Psoas muscle (tissue), 8 donors: ENCODE measurements around the gene GLMN. TPM values are rescaled to one million over a fixed set of nuclear protein-coding genes. Genes with fewer than 3 reads are reported as not detected.
"Not testable (repeated sequence)": the region's sequence is repeated elsewhere in the genome, so short reads cannot be mapped to it uniquely, and the experiment has no call there.

ENCODE experiments used
- ATAC-seq, 4 donors: fragments of 200-7000 bp; cut with Tn5 transposase; one replicate each; pipeline ENCODE4 v1.9.1; 2020; ENCODE audit warnings: moderate library complexity in 3 of 4, mild to moderate bottlenecking in 2 of 4
- DNase-seq, 2 donors: peaks; one replicate each; pipeline ENCODE4 v3.0.0-alpha.2; 2020
- H3K27ac ChIP-seq: fragments of 200-600 bp; one replicate; pipeline ENCODE4 v1.8.0; 2022
- H3K27me3 ChIP-seq, 3 donors: fragments of 200-600 bp in 1 of 3; one replicate each; pipeline versions ENCODE4 v1.6.1 to v1.8.0; 2013 to 2022; ENCODE audit warnings: low read length in 2 of 3, mild to moderate bottlenecking in 2 of 3, moderate library complexity in 1 of 3; ENCODE audit not compliant: insufficient read depth in 3 of 3
- H3K36me3 ChIP-seq, 2 donors: fragments of 200-600 bp in 1 of 2; one replicate each; pipeline versions ENCODE4 v1.6.1 to v1.8.0; 2013 to 2022; ENCODE audit warnings: low read depth in 1 of 2, mild to moderate bottlenecking in 1 of 2, moderate library complexity in 1 of 2; ENCODE audit not compliant: insufficient read depth in 1 of 2
- H3K4me1 ChIP-seq: fragments of 200-600 bp; one replicate; pipeline ENCODE4 v1.8.0; 2022
- H3K4me3 ChIP-seq: fragments of 200-600 bp; one replicate; pipeline ENCODE4 v1.8.0; 2022; ENCODE audit warnings: mild to moderate bottlenecking
- H3K9me3 ChIP-seq: fragments of 200-600 bp; one replicate; pipeline ENCODE4 v1.8.0; 2022
- WGBS, 3 donors: extraction: QIAGEN DNeasy Blood & Tissue Kit; methylation state at CpG; one replicate each; pipeline versions ENCODE4 v1.1.6 to v1.1.7; 2013; 5-methylcytosine and 5-hydroxymethylcytosine counted together
- intact Hi-C, 2 donors: fragments of 100-400 bp; cut with DNase I; formaldehyde crosslinking; loops; one replicate each; pipeline versions ENCODE4 v1.11.0 to v1.14.2; 2022
- polyA plus RNA-seq, 3 donors: library from polyadenylated mRNA; stranded (reverse); fragments of 200-250 nt; gene quantifications; one replicate each; pipeline ENCODE4 v1.2.3, GENCODE V29; 2013
- total RNA-seq, 4 donors: library from RNA; stranded (reverse); fragmentation: NEBNext Ultra II Directional in 2 of 4; extraction: Animal tissue kit (Norgen Biotek cat#: 25700) in 2 of 4; gene quantifications; one replicate each; pipeline versions ENCODE4 v1.2.1 to v1.2.4, GENCODE V29; 2021 to 2023
- TF ChIP-seq, protein P1 (sequence below): fragments of 200-600 bp; IDR thresholded peaks from one replicate; pipeline ENCODE4 v1.8.0; 2022; ENCODE audit warnings: antibody characterized with exemption
- donor health status: healthy with polysubstance abuse.
- donor health status: DM: no; HTN: no; CAD: no; lungs with moderate emphysema.
- donor health status: Bipolar disorder and iron deficiency.
- donor health status: healthy.
- donor health status: DM: yes; HTN: yes; CAD: no.
- donor health status: DM: no; HTN: no; CAD: no.
- donor health status: DM: no; HTN: no; CAD: no.
- donor health status: DM: yes; HTN: yes; CAD: no.

The GLMN gene
- total and polyA plus RNA-seq, 7 donors: 3.9 to 6.6 (median 5.5) TPM

DNA sequence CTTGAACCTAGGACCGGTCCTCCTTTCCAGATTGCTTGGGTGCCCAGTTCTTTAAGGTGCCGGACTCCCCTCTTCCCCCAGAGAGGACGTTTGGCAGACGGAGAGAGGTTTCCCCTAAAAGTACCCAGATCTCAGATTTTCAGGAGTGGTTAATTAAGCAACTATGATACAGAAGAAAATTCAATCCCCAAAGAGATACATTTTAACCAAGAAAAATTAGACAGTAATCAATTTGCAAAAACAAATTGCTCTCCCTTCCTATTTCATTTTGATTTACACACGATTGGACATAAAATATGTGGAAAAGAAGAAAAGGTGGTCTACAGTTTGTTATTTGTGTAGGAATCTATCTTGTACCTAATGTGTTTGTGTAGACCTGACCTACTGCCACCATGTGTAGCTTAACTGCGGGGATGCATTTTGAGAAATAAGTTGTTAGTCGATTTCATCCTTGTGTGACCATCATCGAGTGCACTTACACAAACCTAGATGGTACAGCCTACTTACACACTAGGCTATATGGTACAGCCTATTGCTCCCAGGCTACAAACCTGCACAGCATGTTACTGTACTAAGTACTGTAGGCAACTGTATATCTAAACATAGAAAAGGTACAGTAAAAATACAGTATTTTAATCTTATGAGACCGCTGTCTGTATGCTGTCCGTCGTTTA is 827 bp upstream of the GLMN start:
- TF ChIP-seq, protein P1, sequence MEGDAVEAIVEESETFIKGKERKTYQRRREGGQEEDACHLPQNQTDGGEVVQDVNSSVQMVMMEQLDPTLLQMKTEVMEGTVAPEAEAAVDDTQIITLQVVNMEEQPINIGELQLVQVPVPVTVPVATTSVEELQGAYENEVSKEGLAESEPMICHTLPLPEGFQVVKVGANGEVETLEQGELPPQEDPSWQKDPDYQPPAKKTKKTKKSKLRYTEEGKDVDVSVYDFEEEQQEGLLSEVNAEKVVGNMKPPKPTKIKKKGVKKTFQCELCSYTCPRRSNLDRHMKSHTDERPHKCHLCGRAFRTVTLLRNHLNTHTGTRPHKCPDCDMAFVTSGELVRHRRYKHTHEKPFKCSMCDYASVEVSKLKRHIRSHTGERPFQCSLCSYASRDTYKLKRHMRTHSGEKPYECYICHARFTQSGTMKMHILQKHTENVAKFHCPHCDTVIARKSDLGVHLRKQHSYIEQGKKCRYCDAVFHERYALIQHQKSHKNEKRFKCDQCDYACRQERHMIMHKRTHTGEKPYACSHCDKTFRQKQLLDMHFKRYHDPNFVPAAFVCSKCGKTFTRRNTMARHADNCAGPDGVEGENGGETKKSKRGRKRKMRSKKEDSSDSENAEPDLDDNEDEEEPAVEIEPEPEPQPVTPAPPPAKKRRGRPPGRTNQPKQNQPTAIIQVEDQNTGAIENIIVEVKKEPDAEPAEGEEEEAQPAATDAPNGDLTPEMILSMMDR: no peak
- H3K36me3 ChIP-seq: peaks cover 0 to 55% of the 10 kb centered on the region in 2 donors
- no peaks in the 10 kb centered on the region for H3K9me3 ChIP-seq
- DNase-seq: no peak
- no peaks in the 10 kb centered on the region for H3K27me3 ChIP-seq
- H3K4me1 ChIP-seq: peaks cover 7% of the 10 kb centered on the region
- H3K27ac ChIP-seq: peak overlapping the region; percentile 96
- intact Hi-C loops: no loop called here
- ATAC-seq: no peak
- 40 to 42% (median 40%) methylated on average over 11 of the region's 11 CpGs for WGBS, 3 donors
- H3K4me3 ChIP-seq: peak overlapping the region; percentile 94

DNA sequence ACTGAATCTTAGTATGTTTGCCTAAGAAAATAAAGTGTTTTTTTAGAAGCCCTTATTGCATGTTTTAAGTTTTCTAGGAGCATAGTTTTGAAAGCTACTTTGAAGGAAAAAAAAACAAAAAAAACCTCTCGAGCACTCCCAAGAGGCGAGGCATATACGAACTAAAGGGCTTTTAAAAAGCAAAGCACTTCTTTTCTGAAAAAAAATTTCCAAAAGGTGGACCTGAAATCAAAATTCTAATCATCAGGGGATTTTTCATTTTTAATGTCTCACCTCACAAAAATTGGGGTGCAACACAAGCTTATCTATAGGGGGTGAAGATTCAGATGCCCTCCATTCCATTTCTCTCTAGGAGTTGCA is 594 bp downstream of the GLMN start:
- Histone ChIP-seq H3K4me3 (peak overlapping the region; percentile 94), H3K9me3 (no peaks in the 10 kb centered on the region), H3K27ac (peak overlapping the region; percentile 96), H3K36me3 (peaks cover 0 to 54% of the 10 kb centered on the region in 2 donors), H3K4me1 (peaks cover 7% of the 10 kb centered on the region), H3K27me3 (no peaks in the 10 kb centered on the region)
- DNase-seq (no peak), ATAC-seq (peak in 2 of 4 donors; percentile 2 to 4)
- WGBS, 3 donors: 16 to 24% (median 18%) methylated on average over 3 of the region's 3 CpGs
- TF ChIP-seq, protein P1: no peak
- intact Hi-C loops: no loop called here

DNA sequence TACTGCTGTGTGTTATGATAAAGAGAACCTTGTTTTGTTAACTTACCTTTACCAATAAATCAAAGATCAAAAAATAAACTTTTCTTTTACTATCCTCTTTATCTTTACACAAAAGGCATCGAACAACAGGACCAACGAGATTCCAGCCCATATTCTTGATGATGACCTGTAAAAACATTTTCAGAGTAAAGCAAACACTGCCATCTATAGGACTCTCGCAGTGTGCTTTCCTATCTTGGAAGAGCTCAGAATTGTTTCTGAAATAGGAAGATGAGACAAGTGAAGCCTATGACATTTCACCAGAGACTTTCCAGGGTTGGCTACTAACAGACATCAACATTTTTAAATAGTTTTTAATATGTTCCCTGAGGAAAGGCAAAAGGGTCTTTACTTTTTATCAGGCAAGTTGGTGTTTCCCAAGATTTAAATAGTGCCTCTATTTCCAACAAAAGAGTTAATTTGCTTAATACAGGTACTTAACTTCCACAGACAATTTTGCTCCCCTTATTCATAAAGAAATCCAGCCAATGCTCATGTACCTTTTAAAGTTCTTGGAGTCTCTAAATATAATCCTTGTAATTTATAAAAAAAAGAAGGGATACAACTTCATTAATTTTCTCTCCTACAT is 7.3 kb downstream of the GLMN start:
- peak; percentile 55 to 78 (median 62) for ATAC-seq
- Histone ChIP-seq H3K9me3 (no peaks in the 10 kb centered on the region), H3K4me1 (no peaks in the 10 kb centered on the region), H3K4me3 (no peak overlapping the region), H3K36me3 (peaks cover 3 to 68% of the 10 kb centered on the region in 2 donors), H3K27me3 (no peaks in the 10 kb centered on the region), H3K27ac (no peak overlapping the region)
- TF ChIP-seq, protein P1: peak; percentile 63
- WGBS, 3 donors: 10 to 31% (median 23%) methylated on average over 3 of the region's 3 CpGs
- no peak for DNase-seq
- intact Hi-C loops: no loop called here

DNA sequence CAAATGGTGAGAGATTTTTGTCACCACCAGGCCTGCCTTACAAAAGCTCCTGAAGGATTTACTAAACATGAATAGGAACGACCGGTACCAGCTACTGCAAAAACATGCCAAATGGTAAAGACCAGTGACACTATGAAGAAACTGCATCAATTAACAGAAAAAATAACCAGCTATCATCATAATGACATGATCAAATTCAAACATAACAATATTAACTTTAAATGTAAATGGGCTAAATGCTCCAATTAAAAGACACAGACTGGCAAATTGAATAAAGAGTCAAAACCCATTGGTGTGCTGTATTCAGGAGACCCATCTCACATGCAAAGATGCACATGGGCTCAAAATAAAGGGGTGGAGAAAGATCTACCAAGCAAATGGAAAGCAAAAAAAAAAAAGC is 17.4 kb downstream of the GLMN start:
- intact Hi-C loops, ATAC-seq, DNase-seq, H3K27ac ChIP-seq, H3K9me3 ChIP-seq, H3K27me3 ChIP-seq, H3K4me1 ChIP-seq, H3K4me3 ChIP-seq: not testable (repeated sequence)
- peaks cover 0 to 43% of the 10 kb centered on the region in 2 donors for H3K36me3 ChIP-seq
- 98% methylated on average over 2 of the region's 2 CpGs for WGBS, 3 donors

DNA sequence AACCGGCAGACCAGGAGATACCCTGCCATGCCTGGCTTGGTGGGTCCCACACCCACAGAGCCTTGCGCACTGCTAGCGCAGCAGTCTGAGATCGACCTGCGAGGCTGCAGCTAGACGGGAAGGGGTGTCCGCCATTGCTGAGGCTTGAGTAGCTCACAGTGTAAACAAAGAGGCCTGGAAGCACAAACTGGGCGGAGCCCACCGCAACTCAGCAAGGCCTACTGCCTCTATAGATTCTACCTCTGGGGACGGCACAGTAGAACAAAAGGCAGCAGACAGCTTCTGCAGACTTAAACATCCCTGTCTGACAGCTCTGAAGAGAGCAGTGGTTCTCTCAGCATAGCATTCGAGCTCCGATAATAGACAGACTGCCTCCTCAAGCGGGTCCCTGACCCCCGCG is 19.0 kb downstream of the GLMN start:
- DNase-seq, H3K4me3 ChIP-seq, H3K4me1 ChIP-seq, ATAC-seq, H3K27me3 ChIP-seq, intact Hi-C loops, H3K9me3 ChIP-seq, H3K27ac ChIP-seq: not testable (repeated sequence)
- peaks cover 0 to 34% of the 10 kb centered on the region in 2 donors for H3K36me3 ChIP-seq
- 97 to 98% (median 97%) methylated on average over 15 of the region's 15 CpGs for WGBS, 3 donors
